NCI-H2081 (cell line): ENCODE measurements around the gene SLC25A52.
A peak's percentile ranks its signal among the peaks of the same experiment; 100 is the strongest.
"Not testable (repeated sequence)": the region's sequence is repeated elsewhere in the genome, so short reads cannot be mapped to it uniquely, and the experiment has no call there.

Source experiments
- DNase-seq, 2 experiments: peaks; one replicate each; lab custom pipeline; 2025; lab: John Stamatoyannopoulos, UW

Gene SLC25A52

DNA sequence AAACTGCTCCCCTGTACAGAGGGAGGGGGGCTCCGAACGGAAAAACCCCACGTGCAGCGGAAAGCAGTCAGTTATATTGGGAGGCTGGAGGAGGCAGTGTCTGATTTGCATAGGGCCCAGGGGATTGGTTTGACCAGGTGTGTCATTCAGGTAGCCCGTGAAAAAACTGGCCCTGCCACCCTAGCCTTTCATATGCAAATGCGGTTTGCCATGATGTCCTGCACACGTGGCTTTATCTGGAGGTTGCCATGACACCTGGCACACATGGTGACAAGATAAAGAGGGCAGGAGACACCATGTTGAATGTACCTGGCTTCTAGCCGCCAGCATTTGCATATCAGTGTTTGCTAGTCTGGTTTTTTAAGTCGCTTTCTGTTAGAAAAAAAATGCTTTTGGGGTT is 20.5 kb downstream of the SLC25A52 start:
- no peak for DNase-seq

DNA sequence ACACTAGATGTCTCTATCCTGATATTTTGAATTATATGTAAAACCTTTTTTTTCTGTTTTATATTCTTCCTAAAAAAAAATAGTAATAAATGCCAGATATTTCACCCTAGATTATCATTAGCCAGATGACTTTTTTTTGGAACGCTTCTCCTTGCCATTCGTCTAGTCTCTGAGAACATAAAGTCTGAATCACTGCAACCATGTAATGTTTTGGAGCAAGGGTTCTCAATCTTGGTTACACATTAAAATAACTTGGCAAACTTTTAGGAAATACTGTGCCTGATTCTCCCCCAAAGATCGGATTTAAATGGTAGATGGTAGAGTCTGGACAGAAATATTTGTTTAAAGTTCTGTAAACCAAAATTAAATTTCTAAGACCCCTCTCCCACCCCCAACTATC is 21.0 kb downstream of the SLC25A52 start:
- DNase-seq, result no peak

DNA sequence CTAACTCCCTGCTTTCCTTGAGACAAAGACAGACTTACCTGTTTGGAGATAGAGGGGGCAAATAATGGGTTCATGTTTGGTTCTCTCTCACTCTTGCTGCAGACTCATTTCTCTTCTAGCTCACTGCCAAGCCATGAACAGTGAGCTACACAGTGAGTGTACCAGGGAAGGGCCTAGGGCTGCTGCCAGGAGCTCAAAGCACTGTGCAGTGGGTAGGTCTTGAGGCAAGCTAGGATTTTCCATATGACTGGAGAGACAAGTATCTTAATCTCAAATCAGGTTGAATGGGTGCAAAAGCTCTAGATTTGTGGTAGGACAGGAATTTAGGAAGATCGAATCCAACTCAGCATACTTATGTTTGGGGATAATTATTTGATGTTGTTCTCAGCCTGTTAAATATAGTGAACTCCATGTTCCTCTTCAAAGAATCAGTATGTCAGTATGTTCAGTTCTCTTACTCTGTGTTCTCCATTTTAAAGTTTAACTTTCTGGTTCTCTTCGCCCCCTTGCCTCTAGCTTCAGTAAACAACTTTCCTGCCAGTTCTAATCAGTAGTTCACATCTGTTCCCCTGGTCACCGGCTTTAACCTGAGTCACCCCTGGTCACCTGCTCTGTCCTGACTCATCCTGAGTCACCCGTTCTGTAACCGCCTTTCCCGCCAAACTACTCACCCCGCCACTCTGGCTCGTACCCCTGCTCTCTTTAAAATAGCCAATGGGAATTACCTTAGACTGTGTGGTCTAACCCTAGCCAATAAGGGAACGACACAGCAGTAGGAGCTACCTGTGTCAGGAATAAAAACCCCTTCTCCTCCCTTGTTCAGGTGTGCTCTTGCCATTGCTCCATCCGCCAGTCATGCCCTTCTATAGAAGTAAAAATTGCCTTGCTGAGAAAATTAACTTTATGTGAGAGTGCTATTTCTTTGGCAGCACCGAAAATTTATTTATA is 21.9 kb downstream of the SLC25A52 start:
- DNase-seq, result no peak

DNA sequence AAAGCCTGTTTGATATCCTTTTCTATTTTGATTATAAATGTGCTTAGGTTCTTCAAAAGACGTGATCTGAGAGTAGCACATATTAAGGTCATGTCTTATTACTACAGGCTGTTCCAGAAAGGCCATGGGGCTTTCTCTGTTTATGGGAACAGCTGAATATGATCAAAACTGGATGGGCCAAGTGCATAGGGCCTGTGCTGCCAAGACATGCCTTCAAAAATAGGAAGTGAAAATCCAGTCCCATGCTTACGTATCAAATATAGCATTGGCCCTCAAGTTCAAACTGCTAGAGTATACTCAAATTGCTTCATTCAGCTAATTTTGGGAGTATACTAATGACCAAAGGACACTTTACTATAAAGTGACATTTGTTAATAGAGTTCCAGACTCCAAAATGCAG is 24.1 kb downstream of the SLC25A52 start:
- DNase-seq, result no peak

DNA sequence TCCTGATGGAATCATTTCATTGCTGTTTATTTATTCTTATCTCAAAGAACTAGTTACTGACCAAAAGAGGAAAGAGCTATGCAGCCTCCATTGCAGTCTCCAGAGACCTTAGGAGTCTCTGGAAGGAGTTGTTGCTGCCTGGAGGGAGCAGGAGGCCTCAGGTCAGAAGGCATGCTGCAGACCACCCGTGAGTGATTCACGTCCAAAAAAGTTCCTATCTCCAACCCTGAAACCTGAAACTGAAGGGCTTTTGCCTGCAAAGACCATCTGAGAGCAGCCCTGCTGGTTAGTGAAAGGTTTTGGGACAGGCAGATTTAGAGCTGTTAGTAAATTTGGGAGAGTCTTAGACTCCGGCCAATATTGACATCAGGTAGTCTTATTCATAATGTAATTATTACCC is 29.1 kb downstream of the SLC25A52 start:
- no peak for DNase-seq

DNA sequence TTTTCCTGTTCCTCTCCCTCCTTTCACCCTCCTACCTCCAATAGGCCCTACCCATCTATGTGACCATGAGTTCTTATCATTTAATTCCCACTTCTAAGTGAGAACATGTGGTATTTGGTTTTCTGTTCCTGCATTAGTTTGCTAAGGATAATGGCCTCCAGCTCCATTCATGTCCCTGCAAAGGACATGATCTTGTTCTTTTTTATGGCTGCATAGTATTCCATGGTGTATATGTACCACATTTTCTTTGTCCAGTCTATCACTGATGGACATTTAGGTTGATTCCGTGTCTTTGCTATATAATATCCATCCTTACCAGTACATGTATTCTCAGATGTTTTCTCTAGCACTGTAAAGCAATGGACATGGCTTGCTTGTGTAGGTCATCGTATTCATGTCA is 31.5 kb downstream of the SLC25A52 start:
- not testable (repeated sequence) for DNase-seq

DNA sequence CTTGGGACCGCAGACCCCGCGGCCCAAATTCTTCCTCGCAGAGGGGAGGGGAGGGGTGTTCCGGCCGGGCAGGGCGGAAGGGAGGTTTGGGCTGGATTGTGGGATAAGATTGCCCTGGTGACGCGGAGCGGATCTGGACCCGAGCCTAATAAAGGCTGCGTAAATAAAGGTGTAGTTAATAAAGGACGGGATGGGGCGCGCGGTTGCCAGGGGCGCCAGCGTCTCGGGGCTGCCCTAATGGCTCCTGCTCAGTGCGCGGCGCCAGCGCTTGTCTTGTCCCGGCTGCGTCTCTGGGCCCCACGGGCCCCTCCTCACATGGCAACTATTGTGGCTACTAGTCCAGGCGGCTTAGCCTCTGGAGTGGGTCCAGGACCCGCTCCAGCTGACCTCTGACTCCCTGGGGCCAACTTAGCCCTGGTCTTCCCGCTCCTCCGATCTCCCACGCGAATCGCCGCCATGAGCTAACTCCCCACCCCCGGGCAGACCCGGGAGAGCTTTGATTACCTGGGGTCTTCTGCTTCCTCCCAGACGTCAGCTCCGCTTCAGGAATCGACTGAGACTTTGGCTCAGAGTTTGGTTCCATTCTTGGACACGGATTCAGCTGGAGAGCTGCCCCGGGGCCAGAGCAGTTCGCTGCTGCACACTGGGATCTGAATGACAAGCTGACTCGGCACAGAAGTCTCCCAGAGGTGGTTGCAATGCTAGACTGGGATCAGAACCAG is 36.5 kb downstream of the SLC25A52 start:
- DNase-seq, result no peak

DNA sequence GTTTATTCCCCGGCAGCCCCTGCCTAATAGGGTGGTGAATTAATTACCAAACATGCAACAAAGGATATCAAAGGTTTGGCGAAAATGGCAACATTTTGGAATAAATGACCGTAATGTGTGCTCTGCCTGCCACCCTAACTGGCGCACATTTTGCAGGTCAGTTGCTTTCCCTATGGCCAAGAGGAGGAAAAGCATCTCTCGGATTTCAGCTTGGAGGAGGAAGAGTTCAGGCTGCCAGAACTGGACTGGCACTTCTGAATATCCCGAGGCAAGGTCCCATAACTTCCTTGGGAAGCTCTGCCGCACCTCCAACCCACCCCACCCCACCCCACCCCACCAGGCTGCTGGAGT is 37.1 kb downstream of the SLC25A52 start:
- DNase-seq, result no peak

DNA sequence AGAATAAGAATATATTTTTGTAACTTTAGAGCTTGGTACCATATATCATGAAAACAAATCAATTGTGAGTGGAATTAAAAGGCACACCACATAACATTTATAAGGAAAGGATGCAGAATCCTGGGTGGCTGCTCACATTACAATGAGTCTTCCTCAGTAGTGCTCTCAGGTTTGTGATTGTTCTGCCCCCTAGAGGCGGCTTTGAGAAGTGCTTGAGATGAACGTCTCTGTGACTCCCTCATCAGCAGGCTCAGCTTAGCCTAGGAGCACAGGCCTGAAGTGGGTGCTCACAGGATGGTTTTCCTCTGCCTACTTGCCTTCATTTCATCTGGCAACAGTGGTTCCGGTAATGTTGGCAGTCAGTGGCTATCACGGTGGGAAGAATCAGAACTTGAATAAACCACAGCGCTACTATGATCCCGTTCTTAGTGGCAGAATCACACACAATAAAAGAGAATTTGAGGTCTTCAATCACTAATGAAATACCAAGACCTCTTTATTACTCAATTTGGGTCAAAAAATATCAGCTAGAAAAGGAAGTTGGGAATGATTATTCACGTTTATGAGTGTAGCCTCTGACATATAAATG is 38.2 kb downstream of the SLC25A52 start:
- DNase-seq, result peak; percentile 67 to 70

DNA sequence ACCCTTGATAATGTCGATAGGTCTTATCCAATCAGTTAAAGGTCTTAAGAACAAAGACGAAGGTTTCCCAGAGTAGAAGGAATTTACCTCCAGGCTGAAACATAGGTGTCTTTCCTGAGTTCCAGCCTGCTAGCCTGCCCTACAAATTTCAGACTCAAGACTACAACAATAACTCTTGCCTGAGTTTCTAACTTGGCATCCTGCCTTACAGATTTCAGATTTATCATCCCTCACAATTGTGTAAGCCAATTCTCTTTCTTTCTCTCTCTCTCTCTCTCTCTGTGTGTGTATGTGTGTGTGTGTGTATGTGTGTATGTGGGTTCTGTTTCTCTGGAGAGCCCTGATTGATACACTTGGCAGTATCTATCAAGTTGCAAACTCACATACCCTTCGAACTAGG is 39.1 kb downstream of the SLC25A52 start:
- DNase-seq, result no peak

DNA sequence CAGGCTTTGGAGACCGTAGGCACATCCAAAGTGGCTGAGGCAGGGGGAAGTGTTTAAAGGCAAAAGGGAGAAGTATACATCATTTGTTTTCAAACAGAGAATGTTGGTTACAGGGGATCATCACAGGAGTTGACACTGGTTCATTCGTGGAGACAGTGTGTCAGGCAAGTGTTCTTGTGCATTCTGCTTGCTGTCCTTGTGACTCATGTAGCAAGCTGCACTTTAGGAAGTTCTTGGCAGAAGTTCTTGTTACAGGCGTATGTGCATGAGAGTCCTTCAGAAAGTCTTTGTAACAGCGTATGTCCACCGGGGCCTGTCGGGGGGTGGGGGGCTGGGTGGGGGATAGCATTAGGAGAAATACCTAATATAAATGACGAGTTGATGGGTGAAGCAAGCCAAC is 39.8 kb downstream of the SLC25A52 start:
- DNase-seq, result no peak

DNA sequence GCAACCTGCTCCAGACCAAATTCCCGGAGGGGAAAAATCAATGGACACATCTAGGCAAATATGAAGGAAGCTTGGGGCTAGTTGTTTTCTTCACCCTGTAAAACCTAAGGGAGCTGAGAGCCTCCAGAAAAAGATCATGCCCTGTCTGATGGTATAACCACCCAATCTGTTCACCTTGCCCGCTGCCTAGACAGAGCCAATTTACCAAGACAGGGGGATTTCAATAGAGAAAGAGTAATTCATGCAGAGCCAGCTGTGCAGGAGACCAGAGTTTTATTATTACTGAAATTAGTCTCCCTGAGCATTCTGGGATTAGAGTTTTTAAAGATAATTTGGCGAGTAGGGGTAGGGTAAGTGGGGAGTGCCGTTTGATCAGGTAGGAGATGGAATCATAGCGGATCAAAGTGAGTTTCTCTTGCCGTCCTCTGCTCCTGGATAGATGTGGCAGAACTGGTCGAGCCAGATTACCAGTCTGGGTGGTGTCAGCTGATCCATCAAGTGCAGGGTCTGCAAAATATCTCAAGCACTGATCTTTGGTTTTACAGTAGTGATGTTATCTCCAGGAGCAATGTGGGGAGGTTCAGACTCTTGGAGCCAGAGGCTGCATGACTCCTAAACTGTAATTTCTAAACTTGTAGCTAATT is 41.2 kb downstream of the SLC25A52 start:
- no peak for DNase-seq

DNA sequence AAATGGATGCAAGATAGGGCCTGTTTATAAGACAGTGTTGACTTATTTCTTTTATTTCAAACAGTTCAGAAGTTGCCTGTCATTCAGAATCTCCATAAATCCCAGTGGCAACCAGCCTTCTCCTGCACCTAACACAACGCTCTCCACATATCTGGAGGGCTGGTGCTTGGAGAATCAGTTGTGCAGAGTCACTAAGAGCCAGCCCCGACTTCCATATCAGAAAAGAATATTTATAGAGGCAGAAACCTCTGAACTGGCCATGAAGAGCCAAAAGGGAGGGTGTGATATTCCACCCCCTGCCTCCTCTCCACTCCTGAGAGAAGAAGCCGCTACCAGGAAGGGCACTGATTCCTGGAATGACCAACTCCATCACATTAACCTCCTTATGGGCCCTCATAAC is 42.3 kb downstream of the SLC25A52 start:
- DNase-seq, result no peak

DNA sequence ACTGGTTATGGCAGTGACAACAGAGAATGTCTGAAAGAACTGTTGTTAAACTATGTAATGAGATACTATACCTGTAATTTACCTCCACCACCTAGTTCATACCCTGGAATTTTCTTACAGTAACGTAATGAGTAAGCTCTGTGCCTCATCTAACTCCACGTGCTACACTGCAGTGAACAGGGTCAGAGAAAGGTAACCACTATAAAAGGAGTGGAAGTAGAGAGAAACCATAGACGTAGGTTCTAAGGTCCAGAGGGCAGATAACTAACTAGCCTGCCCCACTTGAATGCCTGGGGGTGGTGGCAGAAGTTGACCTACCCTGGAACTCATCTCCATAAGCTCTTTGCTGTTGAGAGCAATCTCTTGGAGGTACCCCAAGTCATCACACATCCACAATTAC is 44.3 kb downstream of the SLC25A52 start:
- no peak for DNase-seq

DNA sequence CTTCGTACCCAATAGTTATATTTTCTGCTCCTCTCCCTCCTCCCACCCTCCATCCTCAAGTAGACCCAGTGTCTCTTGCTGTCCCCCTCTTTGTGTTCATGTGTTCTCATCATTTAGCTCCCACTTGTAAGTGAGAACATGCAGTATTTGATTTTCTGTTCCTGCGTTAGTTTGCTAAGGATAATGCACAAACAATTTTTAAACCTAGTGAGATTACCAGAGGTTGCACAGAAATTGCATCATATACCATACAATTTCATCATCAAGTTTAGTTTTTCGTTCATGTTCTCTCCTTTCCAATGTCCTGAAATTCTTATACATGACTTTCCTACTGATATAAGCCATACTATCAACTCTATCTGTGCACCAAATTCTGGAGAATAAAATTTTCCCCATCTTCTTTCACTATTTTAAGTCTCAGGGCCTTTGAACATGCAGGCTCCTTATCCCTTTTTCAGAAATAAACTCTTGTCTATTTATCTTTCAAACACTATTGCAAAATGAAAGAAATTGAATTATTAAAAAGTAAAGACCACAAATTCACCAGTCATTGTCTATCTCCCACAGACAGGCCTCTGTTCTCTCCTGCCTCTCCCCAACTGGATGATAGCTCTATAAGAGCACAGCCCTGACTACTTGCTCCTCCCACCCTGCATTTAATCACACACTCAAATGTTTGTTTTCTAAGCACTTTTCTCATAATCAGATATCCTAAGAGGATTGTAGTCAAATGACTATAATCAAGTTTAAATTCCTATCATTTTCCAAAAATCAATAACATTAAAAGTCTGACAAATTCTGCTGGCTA is 49.1 kb downstream of the SLC25A52 start:
- no peak for DNase-seq

DNA sequence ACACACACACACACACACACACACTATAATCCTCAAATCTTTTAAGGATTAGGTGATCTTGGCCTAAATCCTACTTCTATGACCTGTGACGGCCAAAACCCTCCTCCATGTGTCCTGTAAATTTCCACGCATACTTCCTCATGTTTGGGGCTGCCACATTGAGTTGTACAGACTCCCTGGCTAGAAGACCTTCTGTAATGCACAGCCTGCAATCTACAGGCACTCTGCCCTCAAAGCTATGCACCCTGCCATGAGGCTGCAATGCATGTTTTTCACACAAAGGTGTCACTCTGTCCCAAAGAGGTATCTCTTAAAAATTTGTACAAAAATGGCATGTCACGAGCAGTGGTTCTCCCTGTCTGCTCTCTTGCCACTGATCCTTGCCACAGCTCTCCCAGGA is 49.9 kb downstream of the SLC25A52 start:
- no peak for DNase-seq
